ENCODE measurements around the gene VDAC2.
"Not testable (repeated sequence)": the region's sequence is repeated elsewhere in the genome, so short reads cannot be mapped to it uniquely, and the experiment has no call there.

The VDAC2 gene

DNA sequence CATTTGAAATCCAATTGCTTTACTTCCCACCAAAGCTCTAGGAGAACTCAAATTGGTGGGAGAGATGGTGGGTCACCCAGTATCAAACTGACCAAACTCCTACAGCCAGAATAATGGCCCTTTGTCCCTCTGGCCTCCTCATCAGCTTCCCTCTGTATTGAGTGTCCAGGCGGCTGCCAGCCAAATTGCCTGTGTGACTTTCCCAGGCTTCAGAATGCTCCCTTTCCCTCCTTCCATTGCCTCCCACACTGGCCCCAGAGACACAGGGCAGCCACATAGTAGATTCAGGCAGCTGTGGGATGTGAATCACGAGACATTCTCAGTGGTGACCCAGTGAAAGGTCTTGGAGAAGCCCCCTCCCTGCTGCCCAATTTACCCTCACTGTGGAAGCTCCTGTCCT, 12.7 kb upstream of the VDAC2 start:
- TF ChIP-seq PAX5 (IDR thresholded peaks at IDR 0.05; ENCODE audit: insufficient read depth, low read length, severe bottlenecking) (no peak), POLR2A (IDR thresholded peaks at IDR 0.05; ENCODE audit: low read depth, low read length) (no peak), POU2F2 (IDR thresholded peaks at IDR 0.05; ENCODE audit: low read depth, low read length) (no peak), POLR2AphosphoS5 (IDR thresholded peaks at IDR 0.05; ENCODE audit: low read depth, low read length) (no peak), TAF1 (IDR thresholded peaks at IDR 0.05; ENCODE audit: low read depth, low read length) (no peak), SPI1 (IDR thresholded peaks at IDR 0.05; ENCODE audit: low read depth, low read length) (no peak)
- no peak for DNase-seq (ENCODE audit: insufficient read length, low spot score)

DNA sequence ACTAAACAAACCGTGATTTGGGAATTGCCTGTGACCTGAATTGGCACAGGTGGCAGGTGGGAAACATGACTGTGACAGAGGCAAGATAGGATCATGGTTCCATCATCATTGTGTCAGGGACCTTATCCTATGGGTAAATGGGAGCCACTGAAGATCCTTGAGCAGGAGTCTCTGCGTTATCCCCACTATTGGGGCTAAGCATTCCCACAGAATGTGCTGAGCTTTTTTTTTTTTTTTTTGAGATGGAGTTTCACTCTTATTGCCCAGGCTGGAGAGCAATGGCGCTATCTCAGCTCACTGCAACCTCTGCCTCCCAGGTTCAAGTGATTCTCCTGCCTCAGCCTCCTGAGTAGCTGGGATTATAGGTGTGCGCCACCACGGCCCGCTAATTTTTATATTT, 10.6 kb upstream of the VDAC2 start:
- not testable (repeated sequence) for DNase-seq (ENCODE audit: insufficient read length, low spot score); FAIRE-seq

More for the DNA sequence above, 12.7 kb upstream of the VDAC2 start:
- FAIRE-seq: no peak

DNA sequence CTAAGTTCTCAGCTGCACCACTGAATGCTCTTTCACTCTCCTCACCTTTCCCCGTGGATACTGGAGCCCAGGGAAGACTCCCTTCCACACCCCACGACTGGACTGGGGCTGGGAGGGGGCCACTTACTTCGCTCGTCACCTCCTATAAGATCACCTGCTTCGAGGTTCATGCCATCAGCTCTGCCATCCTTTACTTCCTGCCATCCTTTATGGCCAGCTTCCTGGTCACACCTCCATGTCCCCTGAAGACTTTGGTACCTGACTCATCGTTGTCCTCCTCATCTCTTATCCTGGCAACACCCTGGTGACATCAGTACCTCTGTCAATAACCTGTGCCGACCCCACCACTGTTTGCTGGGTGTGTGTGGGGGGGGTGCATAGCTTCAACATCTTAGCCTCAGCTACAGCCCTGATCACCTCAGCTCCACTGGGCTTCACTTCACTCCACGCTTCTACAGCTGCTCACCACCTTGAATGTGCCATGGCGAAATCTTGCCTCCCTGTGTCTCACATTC, 8.7 kb upstream of the VDAC2 start:
- TF ChIP-seq POLR2A (IDR thresholded peaks at IDR 0.05; ENCODE audit: low read depth, low read length) (no peak), POLR2AphosphoS5 (IDR thresholded peaks at IDR 0.05; ENCODE audit: low read depth, low read length) (no peak), TAF1 (IDR thresholded peaks at IDR 0.05; ENCODE audit: low read depth, low read length) (no peak)
- DNase-seq (ENCODE audit: insufficient read length, low spot score) (no peak), FAIRE-seq (no peak)

DNA sequence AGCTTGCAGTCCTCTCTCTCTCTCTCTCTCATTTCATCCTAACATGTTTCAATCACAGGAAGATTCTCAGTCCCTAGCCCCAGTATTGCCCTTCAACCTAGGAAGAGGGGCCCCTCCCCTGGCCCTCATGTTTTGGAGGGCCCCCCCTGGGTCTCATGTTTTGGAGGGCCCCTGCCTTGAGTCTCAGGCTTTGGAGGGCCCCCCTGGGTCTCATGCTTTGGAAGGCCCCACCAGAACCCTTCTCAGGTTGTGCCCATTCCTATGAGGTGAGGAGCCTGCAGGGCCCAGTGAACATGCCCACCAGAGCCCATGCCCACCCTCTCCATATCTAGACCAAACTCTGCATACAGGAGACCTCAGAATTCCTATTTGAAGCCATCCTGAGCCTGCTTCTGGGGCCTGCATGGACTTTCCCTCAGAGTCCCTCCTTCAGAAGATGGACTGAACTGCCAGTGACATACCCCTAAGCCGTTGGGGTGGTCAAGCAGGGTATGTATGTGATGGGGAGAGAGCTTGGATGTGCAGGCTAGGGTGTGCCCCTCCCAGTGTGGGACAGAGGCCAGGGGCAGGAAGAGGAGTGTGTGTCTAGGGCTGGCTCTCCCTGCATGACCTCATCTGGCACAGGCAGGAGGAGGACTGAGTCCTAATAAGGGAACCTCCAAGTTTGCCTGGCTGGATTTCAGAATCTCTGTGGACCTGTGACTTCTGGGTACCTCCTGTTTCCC, 8.1 kb upstream of the VDAC2 start:
- DNase-seq (ENCODE audit: insufficient read length, low spot score): no peak
- FAIRE-seq: no peak
- TF ChIP-seq SPI1 (IDR thresholded peaks at IDR 0.05; ENCODE audit: low read depth, low read length) (no peak), TAF1 (IDR thresholded peaks at IDR 0.05; ENCODE audit: low read depth, low read length) (no peak), POLR2AphosphoS5 (IDR thresholded peaks at IDR 0.05; ENCODE audit: low read depth, low read length) (no peak), PAX5 (IDR thresholded peaks at IDR 0.05; ENCODE audit: insufficient read depth, low read length, severe bottlenecking) (no peak), POU2F2 (IDR thresholded peaks at IDR 0.05; ENCODE audit: low read depth, low read length) (no peak), POLR2A (IDR thresholded peaks at IDR 0.05; ENCODE audit: low read depth, low read length) (no peak)

DNA sequence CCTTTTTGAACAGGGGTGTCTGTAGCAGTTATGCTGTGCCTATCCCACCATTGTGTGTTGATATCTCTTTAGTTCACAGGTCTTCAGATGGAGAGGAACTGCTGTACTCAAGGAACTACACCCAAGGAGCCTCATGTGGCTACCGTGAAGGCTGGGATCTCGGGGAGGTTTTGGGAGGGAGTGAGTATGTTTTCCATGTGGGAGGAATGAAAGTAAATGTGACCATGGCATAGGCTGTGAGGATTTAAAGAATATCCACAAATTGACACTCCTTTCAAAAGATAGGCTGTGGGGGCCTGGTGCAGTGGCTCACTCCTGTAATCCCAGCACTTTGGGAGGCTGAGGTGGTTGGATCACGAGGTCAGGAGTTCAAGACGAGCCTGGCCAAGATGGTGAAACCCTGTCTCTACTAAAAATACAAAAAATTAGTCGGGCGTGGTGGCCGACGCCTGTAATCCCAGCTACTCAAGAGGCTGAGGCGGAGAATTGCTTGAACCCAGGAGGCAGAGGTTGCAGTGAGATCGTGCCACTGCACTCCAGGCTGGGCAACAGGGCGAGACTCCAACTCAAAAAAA, 7.5 kb upstream of the VDAC2 start:
- FAIRE-seq; DNase-seq (ENCODE audit: insufficient read length, low spot score): not testable (repeated sequence)

DNA sequence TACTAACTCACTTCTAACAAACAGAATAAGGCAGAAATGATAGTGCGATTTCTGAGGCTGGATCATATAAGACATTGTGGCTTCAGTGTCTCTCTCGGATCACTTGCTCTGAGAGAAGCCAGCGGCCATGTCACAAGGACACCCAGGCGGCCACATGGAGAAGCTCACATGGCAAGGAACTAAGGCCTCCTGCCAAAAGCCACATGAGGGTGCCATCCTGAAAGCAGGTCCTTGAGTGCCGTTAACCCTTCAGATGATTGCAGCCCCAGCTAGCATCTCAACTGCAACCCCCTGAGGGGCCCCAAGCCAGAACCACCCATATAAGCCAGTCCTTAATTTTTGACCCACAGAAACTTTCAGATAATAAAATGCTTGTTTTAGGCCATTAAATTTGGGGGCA, 6.9 kb upstream of the VDAC2 start:
- FAIRE-seq: no peak
- TF ChIP-seq TAF1 (IDR thresholded peaks at IDR 0.05; ENCODE audit: low read depth, low read length): no peak
- TF ChIP-seq PAX5 (IDR thresholded peaks at IDR 0.05; ENCODE audit: insufficient read depth, low read length, severe bottlenecking): no peak
- no peak for TF ChIP-seq SPI1 (IDR thresholded peaks at IDR 0.05; ENCODE audit: low read depth, low read length)
- TF ChIP-seq POU2F2 (IDR thresholded peaks at IDR 0.05; ENCODE audit: low read depth, low read length): no peak
- TF ChIP-seq POLR2AphosphoS5 (IDR thresholded peaks at IDR 0.05; ENCODE audit: low read depth, low read length): no peak
- TF ChIP-seq POLR2A (IDR thresholded peaks at IDR 0.05; ENCODE audit: low read depth, low read length): no peak
- no peak for DNase-seq (ENCODE audit: insufficient read length, low spot score)

DNA sequence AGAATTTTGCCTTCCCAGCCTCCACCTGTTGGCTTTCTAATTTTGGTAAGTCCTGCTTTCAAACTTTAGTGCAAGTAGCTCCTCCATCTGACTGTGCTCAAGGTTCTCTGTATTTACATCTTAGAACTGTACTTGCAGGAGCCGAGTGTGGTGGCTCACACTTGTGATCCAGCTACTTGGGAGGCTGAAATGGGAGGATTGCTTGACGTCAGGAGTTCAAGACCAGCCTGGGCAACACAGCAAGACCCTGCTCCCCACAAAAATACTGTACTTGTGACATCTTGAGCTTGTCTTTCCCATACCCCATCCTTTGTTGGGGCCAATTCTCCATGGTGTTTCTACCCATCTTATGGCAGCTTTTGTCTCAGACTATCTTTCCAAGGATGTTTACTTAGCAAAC, 4.7 kb upstream of the VDAC2 start:
- TF ChIP-seq POLR2AphosphoS5 (IDR thresholded peaks at IDR 0.05; ENCODE audit: low read depth, low read length) (no peak), POU2F2 (IDR thresholded peaks at IDR 0.05; ENCODE audit: low read depth, low read length) (no peak), TAF1 (IDR thresholded peaks at IDR 0.05; ENCODE audit: low read depth, low read length) (no peak), POLR2A (IDR thresholded peaks at IDR 0.05; ENCODE audit: low read depth, low read length) (no peak), SPI1 (IDR thresholded peaks at IDR 0.05; ENCODE audit: low read depth, low read length) (no peak), PAX5 (IDR thresholded peaks at IDR 0.05; ENCODE audit: insufficient read depth, low read length, severe bottlenecking) (no peak)
- FAIRE-seq (no peak), DNase-seq (ENCODE audit: insufficient read length, low spot score) (no peak)

DNA sequence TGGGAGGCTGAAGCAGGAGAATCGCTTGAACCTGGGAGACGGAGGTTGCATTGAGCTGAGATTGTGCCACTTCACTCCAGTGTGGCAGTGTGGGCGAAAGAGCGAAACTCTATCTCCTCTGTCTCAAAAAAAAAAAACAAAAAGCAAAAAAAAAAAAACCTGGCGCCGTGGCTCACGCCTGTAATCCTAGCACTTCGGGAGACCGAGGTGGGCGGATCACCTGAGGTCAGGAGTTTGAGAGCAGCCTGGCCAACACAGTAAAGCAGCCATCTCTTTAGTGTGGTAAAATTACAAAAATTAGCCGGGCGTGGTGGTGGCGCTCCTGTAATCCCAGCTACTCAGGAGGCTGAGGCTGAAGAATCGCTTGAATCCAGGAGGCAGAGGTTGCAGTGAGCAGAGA, 4.0 kb upstream of the VDAC2 start:
- not testable (repeated sequence) for FAIRE-seq; DNase-seq (ENCODE audit: insufficient read length, low spot score)

DNA sequence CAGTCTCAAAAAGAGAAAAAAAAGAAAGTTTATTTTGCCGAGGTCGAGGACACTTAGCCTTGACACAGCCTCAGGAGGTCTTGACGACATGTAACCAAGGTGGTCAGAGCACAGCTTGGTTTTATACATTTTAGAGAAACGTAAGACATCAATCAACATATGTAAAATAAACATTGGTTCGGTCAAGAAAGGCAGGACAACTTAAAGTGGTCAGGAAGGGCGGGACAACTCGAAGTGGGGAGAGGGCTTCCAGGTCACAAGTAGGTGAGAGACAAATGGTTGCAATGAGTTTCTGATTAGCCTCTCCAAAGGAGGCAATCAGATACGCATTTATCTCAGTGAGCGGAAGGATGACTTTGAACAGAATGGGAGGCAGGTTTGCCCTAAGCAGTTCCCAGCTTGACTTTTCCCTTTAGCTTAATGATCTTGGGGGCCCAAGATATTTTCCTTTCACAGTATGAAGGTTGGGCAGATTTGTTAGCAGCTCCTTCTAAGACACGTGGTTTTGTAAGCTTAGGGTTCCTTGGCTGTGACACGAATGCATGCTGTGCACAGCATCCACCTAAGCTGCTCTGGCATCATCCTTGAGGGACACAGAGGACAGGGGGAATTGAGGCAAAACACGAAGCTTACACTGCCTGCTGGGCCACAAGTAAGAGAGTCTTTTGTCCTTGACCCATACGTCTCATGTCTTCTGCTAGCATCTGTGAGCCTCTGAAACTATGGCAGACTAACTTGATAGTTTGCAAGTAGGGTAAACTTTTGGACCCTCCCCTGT, 3.3 kb upstream of the VDAC2 start:
- TF ChIP-seq POU2F2 (IDR thresholded peaks at IDR 0.05; ENCODE audit: low read depth, low read length): no peak
- no peak for TF ChIP-seq POLR2AphosphoS5 (IDR thresholded peaks at IDR 0.05; ENCODE audit: low read depth, low read length)
- TF ChIP-seq SPI1 (IDR thresholded peaks at IDR 0.05; ENCODE audit: low read depth, low read length): no peak
- TF ChIP-seq POLR2A (IDR thresholded peaks at IDR 0.05; ENCODE audit: low read depth, low read length): no peak
- no peak for TF ChIP-seq PAX5 (IDR thresholded peaks at IDR 0.05; ENCODE audit: insufficient read depth, low read length, severe bottlenecking)
- TF ChIP-seq TAF1 (IDR thresholded peaks at IDR 0.05; ENCODE audit: low read depth, low read length): no peak
- DNase-seq (ENCODE audit: insufficient read length, low spot score) (no peak), FAIRE-seq (no peak)

DNA sequence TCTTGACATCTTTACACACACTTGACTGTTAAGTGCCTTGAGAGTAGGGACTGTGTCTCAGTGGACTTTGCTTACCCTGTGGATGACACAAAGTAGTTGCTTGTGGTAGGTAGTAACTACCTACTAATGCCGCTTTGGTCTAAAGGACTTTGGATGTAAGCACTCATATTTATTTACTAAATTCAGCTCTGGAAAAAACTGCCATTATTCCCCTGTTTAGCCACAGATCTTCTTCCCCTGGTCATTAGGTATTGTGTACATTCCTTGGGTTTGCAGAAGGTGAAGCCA, 2.8 kb upstream of the VDAC2 start:
- DNase-seq (ENCODE audit: insufficient read length, low spot score): no peak
- no peak for FAIRE-seq
- TF ChIP-seq TAF1 (IDR thresholded peaks at IDR 0.05; ENCODE audit: low read depth, low read length) (no peak), POLR2AphosphoS5 (IDR thresholded peaks at IDR 0.05; ENCODE audit: low read depth, low read length) (no peak), PAX5 (IDR thresholded peaks at IDR 0.05; ENCODE audit: insufficient read depth, low read length, severe bottlenecking) (no peak), POU2F2 (IDR thresholded peaks at IDR 0.05; ENCODE audit: low read depth, low read length) (no peak), SPI1 (IDR thresholded peaks at IDR 0.05; ENCODE audit: low read depth, low read length) (no peak), POLR2A (IDR thresholded peaks at IDR 0.05; ENCODE audit: low read depth, low read length) (no peak)

All from GM12891 (cell line).